Stimulated activated naive B cell treated with anti-CD40 and anti-IgM and Interleukin-4, amounts not matched to agents 10 μg/mL and 1 μg/mL and 100 μg/mL, for 72 hours (primary cell): ENCODE measurements around the gene PARP1.
"Not testable (repeated sequence)": the region's sequence is repeated elsewhere in the genome, so short reads cannot be mapped to it uniquely, and the experiment has no call there.

Experiments
- ATAC-seq, 2 donors: fragments of 150-1000 bp; cut with Tn5 transposase; replicated peaks; 2 replicates each; pipeline ENCODE4 v1.10.0; 2021; ENCODE audit warnings: moderate library complexity in 1 of 2
- DNase-seq: peaks from one replicate; pipeline ENCODE4 v3.0.0; 2021
- H3K27ac Mint-ChIP-seq: one replicate; pipeline ENCODE4 v1.8.0; 2022; ENCODE audit warnings: mild to moderate bottlenecking, mixed read lengths
- H3K27me3 Mint-ChIP-seq, 2 donors: one replicate each; pipeline ENCODE4 v1.8.0; 2022; ENCODE audit warnings: mixed read lengths in 2 of 2
- H3K36me3 Mint-ChIP-seq, 2 donors: one replicate each; pipeline ENCODE4 v1.8.0; 2022; ENCODE audit warnings: mixed read lengths in 2 of 2, mild to moderate bottlenecking in 1 of 2
- H3K4me1 Mint-ChIP-seq, 2 donors: one replicate each; pipeline ENCODE4 v1.8.0; 2022; ENCODE audit warnings: mixed read lengths in 2 of 2, mild to moderate bottlenecking in 1 of 2
- H3K4me3 Mint-ChIP-seq, 2 donors: one replicate each; pipeline ENCODE4 v1.8.0; 2022; ENCODE audit warnings: mild to moderate bottlenecking in 2 of 2, mixed read lengths in 2 of 2, moderate library complexity in 1 of 2
- H3K9me3 Mint-ChIP-seq, 2 donors: one replicate each; pipeline ENCODE4 v1.8.0; 2022; ENCODE audit warnings: mixed read lengths in 2 of 2, mild to moderate bottlenecking in 1 of 2

The PARP1 gene

DNA sequence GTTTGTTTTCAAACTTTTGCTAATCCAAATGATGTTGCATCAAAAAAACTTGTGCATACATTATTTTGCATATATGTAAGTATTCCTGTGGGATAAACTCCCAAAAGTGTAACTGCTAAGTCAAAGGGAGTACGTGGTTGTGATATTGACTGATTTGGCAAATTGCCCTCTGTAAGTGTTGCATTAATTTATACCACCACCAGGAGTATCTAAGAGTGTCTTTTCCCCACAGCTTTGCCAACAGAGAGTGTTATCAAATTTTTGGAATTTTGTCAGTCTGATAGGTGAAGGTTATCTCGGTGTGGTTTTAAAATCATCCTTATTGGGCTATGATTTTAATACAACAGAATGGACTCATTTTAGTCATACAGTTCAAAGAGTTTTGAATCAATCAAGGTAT is 30.1 kb upstream of the PARP1 start:
- Mint-ChIP-seq H3K27ac (no peak overlapping the region), H3K4me1 (peaks cover 14 to 40% of the 10 kb centered on the region in 2 donors), H3K9me3 (no peaks in the 10 kb centered on the region), H3K27me3 (no peaks in the 10 kb centered on the region), H3K36me3 (no peaks in the 10 kb centered on the region), H3K4me3 (no peak overlapping the region)
- DNase-seq (no peak), ATAC-seq (no peak)

DNA sequence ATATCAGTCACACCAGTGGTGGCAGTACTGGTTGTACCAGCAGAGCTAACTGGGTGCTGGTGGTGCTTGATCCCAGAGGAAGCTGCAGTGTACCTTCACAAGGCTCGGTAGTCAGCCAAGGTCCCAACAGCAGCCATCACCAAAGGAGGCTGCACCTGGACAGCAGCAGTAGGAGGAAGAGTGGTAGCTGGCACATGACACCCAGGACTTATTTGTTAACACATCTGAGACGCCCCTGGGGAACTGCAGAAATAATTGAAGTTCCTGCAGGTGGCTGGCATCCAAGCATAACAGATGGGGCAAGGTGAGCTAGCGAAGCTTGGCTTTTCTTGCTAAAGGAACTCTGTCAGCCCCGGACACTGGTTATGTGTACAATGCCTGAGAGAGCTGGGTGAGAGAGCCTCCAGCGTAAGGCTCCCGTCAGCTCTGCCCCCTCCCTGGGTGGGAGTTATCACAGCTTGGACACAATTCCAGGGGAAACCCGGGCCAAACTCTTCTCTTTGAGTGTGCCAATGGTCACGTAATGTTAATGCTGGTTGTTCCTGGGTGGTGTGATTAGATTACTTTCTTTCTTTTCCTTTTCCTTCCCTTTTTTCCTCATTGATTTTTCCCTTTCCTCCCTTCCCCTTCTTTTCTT is 29.1 kb upstream of the PARP1 start:
- Mint-ChIP-seq H3K4me3 (no peak overlapping the region), H3K27me3 (no peaks in the 10 kb centered on the region), H3K36me3 (no peaks in the 10 kb centered on the region), H3K9me3 (no peaks in the 10 kb centered on the region), H3K4me1 (peaks cover 14 to 40% of the 10 kb centered on the region in 2 donors), H3K27ac (no peak overlapping the region)
- DNase-seq, result peak; percentile 40
- peak; percentile 89 for ATAC-seq

DNA sequence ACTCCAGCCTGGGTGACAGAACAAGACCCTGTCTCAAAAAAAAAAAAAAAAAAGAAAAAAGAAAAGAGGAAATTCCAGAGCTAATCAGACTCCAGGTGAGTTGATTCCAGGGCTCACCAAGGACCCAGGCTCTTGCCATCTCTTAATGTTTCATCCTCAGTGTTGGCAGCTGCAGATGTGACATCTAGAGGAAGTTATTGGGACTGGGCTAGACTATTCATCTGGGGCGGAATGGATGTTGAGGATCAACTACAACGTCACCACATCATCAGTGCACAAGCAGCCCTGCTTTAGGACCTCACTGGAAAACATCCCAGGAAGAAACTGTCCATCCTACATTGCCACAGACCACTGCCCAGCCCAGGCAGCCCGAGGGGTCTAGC is 28.6 kb upstream of the PARP1 start:
- Mint-ChIP-seq H3K27me3 (no peaks in the 10 kb centered on the region), H3K4me3 (no peak overlapping the region), H3K27ac (no peak overlapping the region), H3K36me3 (no peaks in the 10 kb centered on the region), H3K9me3 (no peaks in the 10 kb centered on the region), H3K4me1 (peaks cover 14 to 40% of the 10 kb centered on the region in 2 donors)
- ATAC-seq (peak; percentile 39 to 53), DNase-seq (no peak)

- Mint-ChIP-seq H3K4me1 (peaks cover 20 to 45% of the 10 kb centered on the region in 2 donors), H3K9me3 (no peaks in the 10 kb centered on the region), H3K4me3 (no peak overlapping the region), H3K36me3 (no peaks in the 10 kb centered on the region), H3K27ac (no peak overlapping the region), H3K27me3 (peaks cover 0 to 5% of the 10 kb centered on the region in 2 donors)
- DNase-seq, result no peak
- no peak for ATAC-seq
These were observed 25.4 kb upstream of the PARP1 start for GRCh38 chr1:226433341-226433720.

GRCh38 chr1:226432586-226433340 is 24.9 kb upstream of the PARP1 start:
- no peak for DNase-seq
- Mint-ChIP-seq H3K9me3 (no peaks in the 10 kb centered on the region), H3K27ac (no peak overlapping the region), H3K27me3 (peaks cover 0 to 5% of the 10 kb centered on the region in 2 donors), H3K36me3 (no peaks in the 10 kb centered on the region), H3K4me3 (no peak overlapping the region), H3K4me1 (peaks cover 20 to 39% of the 10 kb centered on the region in 2 donors)
- no peak for ATAC-seq

DNA sequence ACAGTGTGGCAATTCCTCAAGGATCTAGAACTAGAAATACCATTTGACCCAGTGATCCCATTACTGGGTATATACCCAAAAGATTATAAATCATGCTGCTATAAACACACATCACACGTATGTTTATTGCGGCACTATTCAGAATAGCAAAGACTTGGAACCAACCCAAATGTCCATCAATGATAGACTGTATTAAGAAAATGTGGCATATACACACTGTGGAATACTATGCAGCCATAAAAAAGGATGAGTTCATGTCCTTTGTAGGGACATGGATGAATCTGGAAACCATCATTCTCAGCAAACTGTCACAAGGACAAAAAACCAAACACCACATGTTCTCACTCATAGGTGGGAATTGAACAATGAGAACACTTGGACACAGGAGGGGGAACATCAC is 24.0 kb upstream of the PARP1 start:
- Mint-ChIP-seq H3K27me3 (peaks cover 0 to 11% of the 10 kb centered on the region in 2 donors), H3K4me1 (peaks cover 25 to 36% of the 10 kb centered on the region in 2 donors)
- not testable (repeated sequence) for DNase-seq, ATAC-seq, H3K27ac Mint-ChIP-seq, H3K9me3 Mint-ChIP-seq, H3K36me3 Mint-ChIP-seq, H3K4me3 Mint-ChIP-seq

GRCh38 chr1:226429858-226430715 is 22.2 kb upstream of the PARP1 start:
- Mint-ChIP-seq H3K4me3 (no peak overlapping the region), H3K9me3 (no peaks in the 10 kb centered on the region), H3K27ac (peak overlapping the region; percentile 14), H3K4me1 (peaks cover 21 to 27% of the 10 kb centered on the region in 2 donors), H3K36me3 (peaks cover 0 to 4% of the 10 kb centered on the region in 2 donors), H3K27me3 (peaks cover 0 to 12% of the 10 kb centered on the region in 2 donors)
- DNase-seq (no peak), ATAC-seq (no peak)

- Mint-ChIP-seq H3K9me3 (no peaks in the 10 kb centered on the region), H3K4me3 (no peak overlapping the region), H3K36me3 (peaks cover 0 to 4% of the 10 kb centered on the region in 2 donors), H3K4me1 (peaks cover 18 to 22% of the 10 kb centered on the region in 2 donors), H3K27me3 (peaks cover 0 to 12% of the 10 kb centered on the region in 2 donors), H3K27ac (no peak overlapping the region)
- ATAC-seq (no peak), DNase-seq (no peak)
These were observed 21.0 kb upstream of the PARP1 start for GRCh38 chr1:226428791-226429461.

DNA sequence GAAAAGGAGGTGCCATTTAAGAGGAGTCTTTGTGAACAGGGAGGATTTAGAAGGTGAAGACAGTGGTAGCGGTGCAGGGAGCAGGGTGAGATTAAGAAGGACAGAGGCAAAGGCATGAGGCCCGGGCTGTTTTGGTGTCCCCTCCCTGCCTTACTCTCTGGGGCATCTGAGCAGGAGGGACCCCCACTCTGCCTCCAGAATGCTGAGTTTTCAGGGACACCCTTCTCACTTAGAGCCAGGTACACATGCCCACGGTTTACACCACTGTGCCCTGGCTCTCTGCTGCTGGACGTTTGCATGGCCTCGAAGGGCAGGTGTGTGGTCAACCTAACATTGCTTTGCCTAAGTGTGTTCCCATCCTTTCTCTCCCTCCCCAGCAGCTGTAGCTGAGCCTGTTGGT is 20.5 kb upstream of the PARP1 start:
- Mint-ChIP-seq H3K4me3 (no peak overlapping the region), H3K27me3 (peaks cover 0 to 12% of the 10 kb centered on the region in 2 donors), H3K4me1 (peaks cover 17 to 22% of the 10 kb centered on the region in 2 donors), H3K36me3 (peaks cover 0 to 4% of the 10 kb centered on the region in 2 donors), H3K9me3 (no peaks in the 10 kb centered on the region), H3K27ac (no peak overlapping the region)
- ATAC-seq (no peak), DNase-seq (no peak)

GRCh38 chr1:226427131-226427530 is 19.2 kb upstream of the PARP1 start:
- ATAC-seq (no peak), DNase-seq (no peak)
- Mint-ChIP-seq H3K27me3 (peaks cover 0 to 12% of the 10 kb centered on the region in 2 donors), H3K4me1 (peaks cover 17 to 22% of the 10 kb centered on the region in 2 donors), H3K27ac (no peak overlapping the region), H3K9me3 (no peaks in the 10 kb centered on the region), H3K36me3 (peaks cover 0 to 4% of the 10 kb centered on the region in 2 donors), H3K4me3 (no peak overlapping the region)

DNA sequence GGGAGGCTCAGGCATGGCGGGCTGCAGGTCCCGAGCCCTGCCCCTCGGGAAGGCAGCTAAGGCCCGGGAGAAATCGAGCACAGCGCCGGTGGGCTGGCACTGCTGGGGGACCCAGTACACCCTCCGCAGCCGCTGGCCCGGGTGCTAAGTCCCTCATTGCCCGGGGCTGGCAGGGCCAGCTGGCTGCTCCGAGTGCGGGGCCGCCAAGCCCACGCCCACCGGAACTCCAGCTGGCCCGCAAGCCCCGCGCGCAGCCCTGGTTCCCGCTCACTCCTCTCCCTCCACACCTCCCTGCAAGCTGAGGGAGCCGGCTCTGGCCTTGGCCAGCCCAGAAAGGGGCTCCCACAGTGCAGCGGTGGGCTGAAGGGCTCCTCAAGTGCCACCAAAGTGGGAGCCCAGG is 18.5 kb upstream of the PARP1 start:
- not testable (repeated sequence) for ATAC-seq, H3K27ac Mint-ChIP-seq, H3K36me3 Mint-ChIP-seq, H3K9me3 Mint-ChIP-seq, H3K4me3 Mint-ChIP-seq, DNase-seq
- Mint-ChIP-seq H3K27me3 (peaks cover 0 to 12% of the 10 kb centered on the region in 2 donors), H3K4me1 (peaks cover 17 to 22% of the 10 kb centered on the region in 2 donors)

- no peak overlapping the region for H3K27ac Mint-ChIP-seq
- ATAC-seq, result peak in 1 of 2 donors; percentile 62
- H3K36me3 Mint-ChIP-seq, result peaks cover 0 to 4% of the 10 kb centered on the region in 2 donors
These were observed 17.6 kb upstream of the PARP1 start for GRCh38 chr1:226425431-226426031.

DNA sequence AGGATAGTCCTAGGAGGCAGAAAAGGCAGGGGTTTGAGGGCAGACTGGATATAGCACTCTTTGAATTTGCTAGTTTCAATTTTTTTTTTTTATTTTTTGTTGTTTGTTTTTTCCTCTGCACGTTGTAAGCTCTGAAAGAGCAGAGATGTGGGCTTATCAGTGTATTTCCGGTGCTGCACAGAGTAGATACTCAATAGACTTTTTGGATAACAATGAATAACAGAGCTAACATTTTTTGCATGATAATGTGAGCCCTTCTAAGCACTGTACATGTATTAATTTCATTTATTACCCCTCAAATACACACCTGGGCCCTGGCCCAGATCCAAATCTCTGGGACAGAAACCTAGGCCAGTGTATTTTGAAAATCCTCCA is 17.1 kb upstream of the PARP1 start:
- H3K4me1 Mint-ChIP-seq, result peaks cover 17 to 22% of the 10 kb centered on the region in 2 donors
- H3K9me3 Mint-ChIP-seq, result no peaks in the 10 kb centered on the region
- peaks cover 0 to 4% of the 10 kb centered on the region in 2 donors for H3K36me3 Mint-ChIP-seq
- H3K27ac Mint-ChIP-seq, result no peak overlapping the region
- peaks cover 0 to 12% of the 10 kb centered on the region in 2 donors for H3K27me3 Mint-ChIP-seq
- no peak overlapping the region for H3K4me3 Mint-ChIP-seq
- no peak for DNase-seq
- peak in 1 of 2 donors; percentile 11 for ATAC-seq

More at GRCh38 chr1:226425431-226426031, 17.6 kb upstream of the PARP1 start:
- no peak for DNase-seq
- Mint-ChIP-seq H3K4me1 (peaks cover 17 to 22% of the 10 kb centered on the region in 2 donors), H3K9me3 (no peaks in the 10 kb centered on the region), H3K4me3 (peak overlapping the region; percentile 83 to 85), H3K27me3 (peaks cover 0 to 12% of the 10 kb centered on the region in 2 donors)
